Hypothalamus (tissue), 51 donors: ENCODE measurements around the gene TCF3.
A peak's percentile ranks its signal among the peaks of the same experiment; 100 is the strongest.
"Not testable (repeated sequence)": the region's sequence is repeated elsewhere in the genome, so short reads cannot be mapped to it uniquely, and the experiment has no call there.

Experiments used
- DNase-seq, 51 donors: peaks; one replicate each; lab custom pipeline; 2025; lab: John Stamatoyannopoulos, UW

Gene TCF3

DNA sequence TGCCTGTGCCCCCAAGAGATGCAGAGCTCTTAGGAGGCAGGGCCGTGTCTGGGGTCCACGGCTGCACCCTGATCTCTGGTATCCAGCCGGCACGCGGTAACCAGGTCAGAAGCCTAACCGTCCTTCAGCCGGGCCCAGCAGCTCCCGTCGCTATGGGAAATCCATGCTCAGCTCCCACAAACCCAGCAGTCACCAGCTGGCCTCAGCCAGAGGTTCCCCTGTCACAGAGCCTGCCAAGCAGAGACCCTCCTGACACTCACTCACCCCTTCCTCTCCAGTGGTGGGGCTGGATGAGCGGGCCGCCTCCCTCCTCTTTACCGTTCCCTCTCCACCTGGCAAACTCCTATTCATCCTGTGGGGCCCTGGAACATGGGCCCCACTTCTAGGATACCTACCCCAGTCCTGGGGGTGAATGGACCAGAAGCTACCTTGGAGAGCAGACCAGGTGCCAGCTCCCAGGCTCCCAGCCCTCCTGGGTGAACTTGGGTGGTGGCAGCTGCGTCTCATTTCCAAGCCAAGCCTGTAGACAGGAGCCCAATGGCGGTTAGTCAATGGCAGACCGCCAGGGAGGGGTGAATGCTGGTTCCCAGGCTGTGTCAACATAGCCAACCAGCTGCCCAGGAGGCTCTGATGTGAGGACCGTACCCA, 21.4 kb upstream of the TCF3 start:
- DNase-seq, result no peak

DNA sequence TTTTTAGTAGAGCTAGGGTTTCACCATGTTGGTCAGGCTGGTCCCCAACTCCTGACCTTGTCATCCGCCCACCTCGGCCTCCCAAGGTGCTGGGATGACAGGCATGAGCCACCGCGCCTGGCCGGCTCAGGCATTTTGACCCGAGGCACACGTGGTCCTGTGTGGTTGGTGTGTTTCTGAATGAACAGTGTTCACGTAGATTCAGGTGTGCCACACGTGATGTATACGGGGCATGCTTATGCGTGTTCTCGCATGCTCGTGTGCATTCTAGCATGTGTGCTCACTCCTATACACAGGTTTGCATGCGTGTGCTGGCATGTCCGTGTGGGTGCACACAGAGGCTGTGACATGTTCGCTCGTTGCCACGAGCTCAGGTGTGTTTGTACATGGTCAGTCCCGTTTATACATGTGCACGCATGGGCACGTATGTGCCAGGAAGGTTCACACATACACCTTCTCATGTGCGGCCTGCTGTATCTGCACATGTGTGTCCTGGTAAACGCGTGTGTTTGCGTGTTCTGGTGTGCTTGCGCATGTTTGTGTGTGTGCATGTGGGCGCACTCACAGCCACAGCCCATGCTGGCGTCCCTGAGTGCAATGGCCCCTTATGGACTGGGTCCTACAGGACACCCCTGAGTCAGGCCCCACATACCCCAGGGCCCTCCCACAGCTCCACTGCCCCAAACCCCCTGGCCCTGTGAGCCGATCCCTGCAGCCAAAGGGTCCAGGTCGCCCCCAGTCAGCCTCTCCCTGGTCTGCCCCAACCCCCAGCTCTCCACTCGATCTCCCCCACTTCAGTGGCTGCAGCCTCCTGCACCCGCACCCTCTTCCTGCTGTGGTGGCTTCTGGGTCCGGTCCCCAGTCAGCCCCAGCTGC, 20.6 kb upstream of the TCF3 start:
- DNase-seq, result no peak

GRCh38 chr19:1672038-1672768, 19.8 kb upstream of the TCF3 start:
- DNase-seq, result peak in 8 of 51 donors; percentile 5 to 37 (median 20)

- DNase-seq, result no peak
These were observed 19.3 kb upstream of the TCF3 start for GRCh38 chr19:1671716-1672037.

DNA sequence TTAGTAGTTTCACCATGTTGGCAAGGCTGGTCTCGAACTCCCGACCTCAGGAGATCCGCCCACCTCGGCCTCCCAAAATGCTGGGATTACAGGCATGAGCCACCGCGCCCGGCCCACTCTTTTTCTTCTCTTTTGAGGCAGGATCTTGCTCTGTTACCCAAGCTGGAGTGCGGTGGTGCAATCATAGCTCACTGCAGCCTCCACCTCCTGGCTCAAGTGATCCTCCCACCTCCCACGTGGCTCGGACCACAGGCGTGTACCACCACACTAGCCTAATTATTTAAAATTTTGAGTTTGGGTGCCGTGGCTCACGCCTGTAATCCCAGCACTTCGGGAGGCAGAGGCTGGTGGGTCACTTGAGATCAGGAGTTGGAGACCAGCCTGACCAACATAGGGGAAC, 18.3 kb upstream of the TCF3 start:
- not testable (repeated sequence) for DNase-seq

DNA sequence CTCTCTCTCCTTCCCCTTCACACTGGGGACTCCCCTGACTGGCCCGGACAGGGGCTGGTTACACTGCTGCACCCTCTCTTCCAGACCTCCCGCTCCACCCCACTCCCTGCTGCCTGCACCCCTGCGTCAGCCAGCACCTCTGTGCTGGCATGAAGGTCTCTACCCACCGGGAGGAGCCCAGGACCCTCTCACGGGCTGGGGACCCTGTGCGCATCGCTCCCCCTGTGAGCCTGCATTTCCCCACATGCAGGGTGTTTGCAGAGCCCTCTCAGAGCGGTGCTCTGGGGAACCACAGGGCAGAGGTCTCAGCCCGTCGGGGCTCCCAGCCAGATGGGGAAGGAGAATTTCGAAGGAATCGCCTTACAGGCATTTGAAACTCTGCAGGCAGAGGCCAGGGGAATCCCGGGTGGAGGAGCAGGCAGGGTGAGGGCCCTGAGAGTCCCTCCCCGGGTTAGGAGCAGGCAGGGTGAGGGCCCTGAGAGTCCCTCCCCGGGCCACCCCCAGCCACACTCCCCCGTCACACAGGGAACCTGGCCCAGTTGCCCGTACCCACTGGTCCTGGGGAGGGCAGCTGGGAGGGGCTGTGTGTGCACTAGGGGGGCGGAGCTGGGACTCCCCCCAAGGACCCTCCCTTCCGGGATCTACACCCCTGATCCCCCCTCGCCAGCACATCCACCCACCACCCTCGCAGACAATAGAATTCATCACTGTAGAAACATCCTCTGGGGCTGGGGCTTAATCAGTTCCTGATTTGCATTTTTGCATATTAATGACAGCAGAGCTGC, 16.3 kb upstream of the TCF3 start:
- no peak for DNase-seq

GRCh38 chr19:1668048-1668485, 15.7 kb upstream of the TCF3 start:
- DNase-seq, result no peak

DNA sequence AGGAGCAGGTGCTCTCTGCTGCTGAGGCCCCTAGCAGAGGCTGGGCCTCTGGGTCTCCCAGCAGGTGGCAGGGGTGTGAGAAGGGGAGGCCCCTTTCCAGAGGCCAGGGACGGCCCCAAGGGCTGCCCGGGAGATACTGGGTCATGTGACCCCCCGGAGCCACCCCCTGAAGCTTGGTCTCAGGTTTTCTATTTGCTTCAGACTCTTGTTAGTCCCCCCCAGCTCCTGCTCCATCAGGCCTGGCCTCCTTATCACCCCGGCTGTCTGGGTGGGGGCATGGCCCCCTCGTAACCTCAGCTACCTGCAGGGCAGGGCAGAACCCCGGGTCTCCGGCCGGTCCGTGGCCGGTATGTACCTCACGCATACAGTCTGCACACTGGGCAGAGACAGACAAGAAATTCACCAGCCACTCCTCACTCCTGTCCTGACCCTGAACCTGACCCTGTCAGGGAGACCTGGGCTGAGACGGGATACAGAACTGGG, 13.2 kb upstream of the TCF3 start:
- no peak for DNase-seq

DNA sequence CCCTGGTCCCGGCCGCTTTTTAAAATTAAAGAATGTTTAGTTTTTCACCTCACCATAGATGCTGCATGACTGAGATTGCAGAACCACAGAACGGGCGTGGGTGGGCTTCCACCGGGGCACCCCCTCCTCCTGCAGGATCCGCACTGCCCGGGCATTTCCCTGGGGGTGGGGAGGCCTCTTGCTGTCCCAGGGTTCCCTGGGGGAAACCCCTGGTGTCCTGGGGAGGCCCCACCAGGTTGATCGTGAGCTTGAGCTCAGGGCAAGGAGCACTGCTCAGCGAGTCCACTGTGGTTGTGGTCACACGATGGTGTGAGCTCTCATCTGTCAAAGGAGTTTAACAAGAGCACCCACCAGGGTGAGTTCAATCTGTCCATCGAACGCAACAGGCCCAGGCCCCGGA, 11.4 kb upstream of the TCF3 start:
- no peak for DNase-seq

DNA sequence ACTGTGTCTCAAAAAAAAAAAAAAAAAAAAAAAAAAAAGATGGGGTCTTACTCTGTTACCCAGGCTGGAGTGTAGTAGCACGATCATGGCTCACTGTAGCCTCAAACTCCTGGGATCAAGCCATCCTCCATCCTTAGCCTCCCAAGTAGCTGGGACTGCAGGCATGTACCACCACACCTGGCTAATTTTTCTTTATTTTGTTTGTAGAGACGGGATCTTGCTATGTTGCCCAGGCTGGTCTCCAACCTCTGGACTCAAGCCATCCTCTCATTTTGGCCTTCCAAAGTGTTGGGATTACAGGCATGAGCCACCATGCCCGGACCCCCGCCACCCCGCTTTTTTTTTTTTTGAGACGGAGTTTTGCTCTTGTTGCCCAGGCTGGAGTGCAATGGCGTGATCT, 10.8 kb upstream of the TCF3 start:
- not testable (repeated sequence) for DNase-seq

GRCh38 chr19:1661995-1662394, 9.6 kb upstream of the TCF3 start:
- no peak for DNase-seq

GRCh38 chr19:1659084-1659427, 6.6 kb upstream of the TCF3 start:
- DNase-seq, result no peak

DNA sequence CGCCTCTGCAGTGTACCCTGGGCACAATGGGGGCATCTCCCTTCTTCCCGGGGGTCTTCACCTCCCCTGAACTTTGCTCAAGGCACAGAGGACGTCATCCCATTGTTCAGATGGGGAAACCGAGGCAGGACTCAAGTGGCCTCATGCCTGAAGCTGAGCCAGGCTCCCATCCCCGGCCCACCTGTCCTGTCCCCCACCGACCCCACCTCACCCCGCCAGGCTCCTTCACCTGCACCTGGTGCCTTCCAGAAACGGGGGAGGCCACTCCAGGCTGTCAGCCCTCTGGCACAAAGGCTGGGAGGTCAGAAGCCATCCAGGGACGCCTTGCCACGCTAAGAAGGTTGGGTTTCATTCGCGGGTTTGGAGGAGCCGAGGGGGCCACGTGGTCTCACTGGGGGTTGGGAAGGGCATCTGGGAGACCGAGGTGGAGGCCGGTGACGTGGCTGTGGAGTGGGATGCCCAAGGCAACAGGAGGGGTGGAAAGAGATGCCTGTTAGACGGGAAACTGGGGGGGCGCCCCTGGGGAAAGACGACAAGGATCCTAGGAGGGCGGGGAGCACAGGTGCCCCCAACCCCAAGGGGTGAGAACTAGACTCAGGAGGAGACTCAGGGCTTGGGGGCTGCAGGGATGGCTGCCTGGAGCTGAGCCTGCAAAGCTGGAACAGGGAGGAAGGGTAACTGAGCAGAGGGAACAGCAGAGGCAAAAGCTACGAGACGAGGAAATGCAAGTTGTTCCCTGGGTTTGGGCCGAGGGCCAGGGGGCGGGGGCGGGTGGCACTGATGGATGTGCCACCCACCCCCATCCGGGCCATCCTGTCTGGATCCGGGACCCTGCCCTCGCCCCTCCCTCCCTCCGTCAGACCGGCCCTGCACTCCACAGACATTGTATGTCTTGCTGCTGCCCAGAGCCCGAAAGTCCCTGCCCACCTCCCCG, 6.0 kb upstream of the TCF3 start:
- no peak for DNase-seq

GRCh38 chr19:1657746-1658145, 5.3 kb upstream of the TCF3 start:
- DNase-seq, result no peak

GRCh38 chr19:1656988-1657536, 4.6 kb upstream of the TCF3 start:
- no peak for DNase-seq

GRCh38 chr19:1655987-1656608, 3.7 kb upstream of the TCF3 start:
- DNase-seq, result no peak

GRCh38 chr19:1655131-1655981, 2.9 kb upstream of the TCF3 start:
- no peak for DNase-seq
